Mucosa of descending colon (tissue), 3 donors: ENCODE data around the gene POMT1. TPM values are rescaled to one million over a fixed set of nuclear protein-coding genes. Genes with fewer than 3 reads are reported as not detected.

Experiments used
- ATAC-seq: fragments of 200-7000 bp; cut with Tn5 transposase; one replicate; pipeline ENCODE4 v1.9.1; 2020; ENCODE audit warnings: mild to moderate bottlenecking, moderate library complexity
- DNase-seq, 3 donors: peaks; one replicate each; pipeline ENCODE4 v3.0.0-alpha.2; 2020
- H3K36me3 ChIP-seq: fragments of 200-600 bp; one replicate; pipeline ENCODE4 v1.8.0; 2021; ENCODE audit warnings: low read depth, mild to moderate bottlenecking
- H3K4me1 ChIP-seq: fragments of 200-600 bp; one replicate; pipeline ENCODE4 v1.8.0; 2021; ENCODE audit warnings: low read depth, mild to moderate bottlenecking
- H3K4me3 ChIP-seq: fragments of 200-600 bp; one replicate; pipeline ENCODE4 v1.8.0; 2021; ENCODE audit warnings: mild to moderate bottlenecking
- H3K9me3 ChIP-seq: fragments of 200-600 bp; one replicate; pipeline ENCODE4 v1.8.0; 2021; ENCODE audit warnings: mild to moderate bottlenecking
- CTCF ChIP-seq: fragments of 200-600 bp; IDR thresholded peaks from one replicate; pipeline ENCODE4 v1.8.0; 2022; ENCODE audit warnings: antibody characterized with exemption, mild to moderate bottlenecking
- intact Hi-C, 2 donors: fragments of 100-400 bp; cut with DNase I in 1 of 2; cut with micrococcal nuclease in 1 of 2; formaldehyde crosslinking; loops; one replicate each; pipeline versions ENCODE4 v1.11.0 to v1.11.1; 2022; cut with DNase I, micrococcal nuclease
- total RNA-seq, 3 donors: library from RNA; stranded (reverse); fragmentation: NEBNext Ultra II Directional in 2 of 3; extraction: Animal tissue kit (Norgen Biotek cat#: 25700) in 2 of 3; gene quantifications; one replicate each; pipeline versions ENCODE4 v1.2.1 to v1.2.4, GENCODE V29; 2021 to 2023
- donor health status: DM: no; HTN: no; CAD: no; lungs with moderate emphysema.
- donor health status: DM: no; HTN: no; CAD: no.
- donor health status: DM: no; HTN: yes; CAD: no.

POMT1 gene
- total RNA-seq, 3 donors from 2014 or later: 26.1 to 40.5 (median 35.4) TPM

- peaks cover 37% of the 10 kb centered on the region for H3K36me3 ChIP-seq
- no peak for TF ChIP-seq CTCF
- no peak overlapping the region for H3K4me3 ChIP-seq
- H3K4me1 ChIP-seq: no peaks in the 10 kb centered on the region
- no peak for ATAC-seq
- intact Hi-C loops: loop anchor here in 1 of 2 donors (10.0 kb wide), 1 partner anchor 128 kb away; no protein-coding TSS in a partner anchor
- no peaks in the 10 kb centered on the region for H3K9me3 ChIP-seq
- no peak for DNase-seq
Observed at GRCh38 chr9:131482343-131483006, 20.2 kb upstream of the POMT1 start.

- Histone ChIP-seq H3K36me3 (peaks cover 37% of the 10 kb centered on the region), H3K4me3 (no peak overlapping the region), H3K4me1 (no peaks in the 10 kb centered on the region), H3K9me3 (no peaks in the 10 kb centered on the region)
- no peak for ATAC-seq
- no peak for TF ChIP-seq CTCF
- DNase-seq: peak in 1 of 3 donors; percentile 3
- intact Hi-C loops: loop anchor here in 1 of 2 donors (10.0 kb wide), 1 partner anchor 129 kb away; no protein-coding TSS in a partner anchor
Observed at GRCh38 chr9:131483319-131484050, 19.2 kb upstream of the POMT1 start.

- ATAC-seq (no peak), DNase-seq (peak in 1 of 3 donors; percentile 1)
- Histone ChIP-seq H3K9me3 (no peaks in the 10 kb centered on the region), H3K4me3 (no peak overlapping the region), H3K36me3 (peaks cover 42% of the 10 kb centered on the region), H3K4me1 (no peaks in the 10 kb centered on the region)
- intact Hi-C loops: loop anchor here in 1 of 2 donors (10.0 kb wide), 1 partner anchor 129 kb away; no protein-coding TSS in a partner anchor
- no peak for TF ChIP-seq CTCF
Observed at GRCh38 chr9:131484051-131484445, 18.7 kb upstream of the POMT1 start.

GRCh38 chr9:131484560-131485185 lies 18.0 kb upstream of the POMT1 start:
- no peak for ATAC-seq
- peak in 1 of 3 donors; percentile 8 for DNase-seq
- TF ChIP-seq CTCF: no peak
- peaks cover 44% of the 10 kb centered on the region for H3K36me3 ChIP-seq
- intact Hi-C loops: loop anchor here in 1 of 2 donors (10.0 kb wide), 1 partner anchor 130 kb away; no protein-coding TSS in a partner anchor
- H3K4me1 ChIP-seq: no peaks in the 10 kb centered on the region
- no peak overlapping the region for H3K4me3 ChIP-seq
- no peaks in the 10 kb centered on the region for H3K9me3 ChIP-seq

- Histone ChIP-seq H3K36me3 (peaks cover 44% of the 10 kb centered on the region), H3K4me3 (no peak overlapping the region), H3K4me1 (no peaks in the 10 kb centered on the region), H3K9me3 (no peaks in the 10 kb centered on the region)
- no peak for DNase-seq
- no peak for ATAC-seq
- TF ChIP-seq CTCF: no peak
- intact Hi-C loops: loop anchor here in 1 of 2 donors (10.0 kb wide), 1 partner anchor 130 kb away; no protein-coding TSS in a partner anchor
Observed at GRCh38 chr9:131485206-131485605, 17.5 kb upstream of the POMT1 start.
